ENCODE results near the gene ZNF524.

Gene ZNF524

GRCh38 chr19:55614711-55615542 lies 14.8 kb downstream of the ZNF524 start:
- DNase-seq (ENCODE audit: insufficient read length, low spot score) (no peak), FAIRE-seq (no peak)
- no peak for TF ChIP-seq POLR2A (IDR thresholded peaks at IDR 0.05; ENCODE audit: low read depth, low read length)

GRCh38 chr19:55615543-55616394 lies 15.7 kb downstream of the ZNF524 start:
- FAIRE-seq: no peak
- DNase-seq (ENCODE audit: insufficient read length, low spot score): no peak
- TF ChIP-seq POLR2A (IDR thresholded peaks at IDR 0.05; ENCODE audit: low read depth, low read length): no peak

GRCh38 chr19:55616395-55616875 lies 16.3 kb downstream of the ZNF524 start:
- TF ChIP-seq POLR2A (IDR thresholded peaks at IDR 0.05; ENCODE audit: low read depth, low read length): no peak
- FAIRE-seq: no peak

GRCh38 chr19:55617426-55617825 lies 17.3 kb downstream of the ZNF524 start:
- DNase-seq (ENCODE audit: insufficient read length, low spot score): no peak
- FAIRE-seq: no peak
- no peak for TF ChIP-seq POLR2A (IDR thresholded peaks at IDR 0.05; ENCODE audit: low read depth, low read length)

More at GRCh38 chr19:55616395-55616875, 16.3 kb downstream of the ZNF524 start:
- no peak for DNase-seq (ENCODE audit: insufficient read length, low spot score)

GRCh38 chr19:55618426-55618825 lies 18.3 kb downstream of the ZNF524 start:
- TF ChIP-seq POLR2A (IDR thresholded peaks at IDR 0.05; ENCODE audit: low read depth, low read length): no peak
- FAIRE-seq: no peak
- DNase-seq (ENCODE audit: insufficient read length, low spot score): no peak

- FAIRE-seq (no peak), DNase-seq (ENCODE audit: insufficient read length, low spot score) (no peak)
- TF ChIP-seq POLR2A (IDR thresholded peaks at IDR 0.05; ENCODE audit: low read depth, low read length): no peak
These were observed 19.2 kb downstream of the ZNF524 start for GRCh38 chr19:55619286-55619685.

GRCh38 chr19:55620410-55621204 lies 20.5 kb downstream of the ZNF524 start:
- FAIRE-seq (no peak), DNase-seq (ENCODE audit: insufficient read length, low spot score) (no peak)
- TF ChIP-seq POLR2A (IDR thresholded peaks at IDR 0.05; ENCODE audit: low read depth, low read length): no peak

- FAIRE-seq: no peak
- 0 out of 2 replicates have a peak, but pooled peaks have one; percentile 26 for TF ChIP-seq POLR2A (IDR thresholded peaks at IDR 0.05; ENCODE audit: low read depth, low read length)
- no peak for DNase-seq (ENCODE audit: insufficient read length, low spot score)
These were observed 21.2 kb downstream of the ZNF524 start for GRCh38 chr19:55621205-55621672.

- no peak for TF ChIP-seq POLR2A (IDR thresholded peaks at IDR 0.05; ENCODE audit: low read depth, low read length)
- DNase-seq (ENCODE audit: insufficient read length, low spot score) (no peak), FAIRE-seq (no peak)
These were observed 21.7 kb downstream of the ZNF524 start for GRCh38 chr19:55621673-55622231.

- no peak for TF ChIP-seq POLR2A (IDR thresholded peaks at IDR 0.05; ENCODE audit: low read depth, low read length)
- no peak for FAIRE-seq
- DNase-seq (ENCODE audit: insufficient read length, low spot score): no peak
These were observed 22.3 kb downstream of the ZNF524 start for GRCh38 chr19:55622242-55622969.

GRCh38 chr19:55623130-55623529 lies 23.0 kb downstream of the ZNF524 start:
- TF ChIP-seq POLR2A (IDR thresholded peaks at IDR 0.05; ENCODE audit: low read depth, low read length): no peak
- FAIRE-seq (no peak), DNase-seq (ENCODE audit: insufficient read length, low spot score) (no peak)

- no peak for FAIRE-seq
- no peak for TF ChIP-seq POLR2A (IDR thresholded peaks at IDR 0.05; ENCODE audit: low read depth, low read length)
These were observed 23.5 kb downstream of the ZNF524 start for GRCh38 chr19:55623561-55623960.

More at GRCh38 chr19:55623561-55623960, 23.5 kb downstream of the ZNF524 start:
- no peak for DNase-seq (ENCODE audit: insufficient read length, low spot score)
